ENCODE data around the gene DBX1. TPM values are rescaled to one million over a fixed set of nuclear protein-coding genes. Genes with fewer than 3 reads are reported as not detected.

The DBX1 gene
- total RNA-seq, 1 donor from 2014 or later: not detected

- no peak overlapping the region for H3K27ac Mint-ChIP-seq (ENCODE audit: unreplicated experiment)
- peaks cover 2% of the 10 kb centered on the region for H3K4me1 Mint-ChIP-seq (ENCODE audit: low read depth, unreplicated experiment)
- no peak overlapping the region for H3K4me2 ChIP-seq (ENCODE audit: low read length)
- no peaks in the 10 kb centered on the region for H3K79me2 ChIP-seq (ENCODE audit: insufficient read depth, low read length)
- DNase-seq (ENCODE audit: low read depth) (no peak), FAIRE-seq (no peak)
- no peaks in the 10 kb centered on the region for H3K9me3 Mint-ChIP-seq (ENCODE audit: unreplicated experiment)
- TF ChIP-seq CTCF (IDR thresholded peaks at IDR 0.05; ENCODE audit: insufficient read depth, low read depth, low read length) (no peak), EZH2 (IDR thresholded peaks at IDR 0.05; ENCODE audit: insufficient read depth, low read length) (no peak)
- peaks cover 31% of the 10 kb centered on the region for H3K27me3 Mint-ChIP-seq (ENCODE audit: low read depth, unreplicated experiment)
- H3K36me3 Mint-ChIP-seq (ENCODE audit: low read depth, unreplicated experiment): no peaks in the 10 kb centered on the region
- H3K27me3 ChIP-seq (ENCODE audit: insufficient read depth, low read length): peaks cover 15% of the 10 kb centered on the region
- H3K4me1 ChIP-seq (ENCODE audit: insufficient read depth, low read length): no peaks in the 10 kb centered on the region
- H4K20me1 ChIP-seq (ENCODE audit: insufficient read depth, low read length): no peaks in the 10 kb centered on the region
- no peaks in the 10 kb centered on the region for H3K36me3 ChIP-seq (ENCODE audit: insufficient read depth, low read length)
- H3K4me3 ChIP-seq (ENCODE audit: insufficient read depth, low read depth, low read length): no peak overlapping the region
- H3K9me3 ChIP-seq (ENCODE audit: insufficient read depth, low read depth, low read length): no peaks in the 10 kb centered on the region
- H2AFZ ChIP-seq (ENCODE audit: low read depth, low read length): no peak overlapping the region
- H3K27ac ChIP-seq (ENCODE audit: low read depth, low read length): no peak overlapping the region
- H3K4me3 Mint-ChIP-seq (ENCODE audit: unreplicated experiment): no peak overlapping the region
- no peak overlapping the region for H3K9ac ChIP-seq (ENCODE audit: low read length)
Observed at GRCh38 chr11:20137637-20138036, 22.6 kb downstream of the DBX1 start.

GRCh38 chr11:20134991-20135736 lies 25.1 kb downstream of the DBX1 start:
- no peak for DNase-seq (ENCODE audit: low read depth)
- no peak for TF ChIP-seq EZH2 (IDR thresholded peaks at IDR 0.05; ENCODE audit: insufficient read depth, low read length)
- TF ChIP-seq CTCF (IDR thresholded peaks at IDR 0.05; ENCODE audit: insufficient read depth, low read depth, low read length): no peak
- H3K4me3 Mint-ChIP-seq (ENCODE audit: unreplicated experiment): no peak overlapping the region
- no peak overlapping the region for H3K9ac ChIP-seq (ENCODE audit: low read length)
- no peaks in the 10 kb centered on the region for H4K20me1 ChIP-seq (ENCODE audit: insufficient read depth, low read length)
- no peaks in the 10 kb centered on the region for H3K79me2 ChIP-seq (ENCODE audit: insufficient read depth, low read length)
- no peak overlapping the region for H3K27ac Mint-ChIP-seq (ENCODE audit: unreplicated experiment)
- no peaks in the 10 kb centered on the region for H3K36me3 ChIP-seq (ENCODE audit: insufficient read depth, low read length)
- FAIRE-seq: no peak
- peaks cover 2% of the 10 kb centered on the region for H3K4me1 Mint-ChIP-seq (ENCODE audit: low read depth, unreplicated experiment)
- H3K9me3 ChIP-seq (ENCODE audit: insufficient read depth, low read depth, low read length): no peaks in the 10 kb centered on the region
- peaks cover 10% of the 10 kb centered on the region for H3K27me3 ChIP-seq (ENCODE audit: insufficient read depth, low read length)
- H3K27me3 Mint-ChIP-seq (ENCODE audit: low read depth, unreplicated experiment): peaks cover 32% of the 10 kb centered on the region
- no peak overlapping the region for H2AFZ ChIP-seq (ENCODE audit: low read depth, low read length)
- peaks cover 6% of the 10 kb centered on the region for H3K4me1 ChIP-seq (ENCODE audit: insufficient read depth, low read length)
- no peak overlapping the region for H3K27ac ChIP-seq (ENCODE audit: low read depth, low read length)
- no peaks in the 10 kb centered on the region for H3K9me3 Mint-ChIP-seq (ENCODE audit: unreplicated experiment)
- no peaks in the 10 kb centered on the region for H3K36me3 Mint-ChIP-seq (ENCODE audit: low read depth, unreplicated experiment)
- no peak overlapping the region for H3K4me2 ChIP-seq (ENCODE audit: low read length)
- no peak overlapping the region for H3K4me3 ChIP-seq (ENCODE audit: insufficient read depth, low read depth, low read length)

GRCh38 chr11:20132667-20133039 lies 27.6 kb downstream of the DBX1 start:
- Histone ChIP-seq H3K9ac (ENCODE audit: low read length) (no peak overlapping the region), H3K4me2 (ENCODE audit: low read length) (peak overlapping the region; percentile 98), H3K4me3 (ENCODE audit: insufficient read depth, low read depth, low read length) (no peak overlapping the region), H3K27ac (ENCODE audit: low read depth, low read length) (no peak overlapping the region), H3K36me3 (ENCODE audit: insufficient read depth, low read length) (no peaks in the 10 kb centered on the region), H3K4me1 (ENCODE audit: insufficient read depth, low read length) (peaks cover 6% of the 10 kb centered on the region), H3K9me3 (ENCODE audit: insufficient read depth, low read depth, low read length) (no peaks in the 10 kb centered on the region), H2AFZ (ENCODE audit: low read depth, low read length) (peak overlapping the region; percentile 97), H3K27me3 (ENCODE audit: insufficient read depth, low read length) (peaks cover 4% of the 10 kb centered on the region), H4K20me1 (ENCODE audit: insufficient read depth, low read length) (no peaks in the 10 kb centered on the region), H3K79me2 (ENCODE audit: insufficient read depth, low read length) (no peaks in the 10 kb centered on the region)
- FAIRE-seq (no peak), DNase-seq (ENCODE audit: low read depth) (no peak)
- Mint-ChIP-seq H3K4me1 (ENCODE audit: low read depth, unreplicated experiment) (no peaks in the 10 kb centered on the region), H3K27ac (ENCODE audit: unreplicated experiment) (no peak overlapping the region), H3K9me3 (ENCODE audit: unreplicated experiment) (no peaks in the 10 kb centered on the region), H3K4me3 (ENCODE audit: unreplicated experiment) (peak overlapping the region; percentile 64), H3K27me3 (ENCODE audit: low read depth, unreplicated experiment) (peaks cover 22% of the 10 kb centered on the region), H3K36me3 (ENCODE audit: low read depth, unreplicated experiment) (no peaks in the 10 kb centered on the region)
- TF ChIP-seq EZH2 (IDR thresholded peaks at IDR 0.05; ENCODE audit: insufficient read depth, low read length) (no peak), CTCF (IDR thresholded peaks at IDR 0.05; ENCODE audit: insufficient read depth, low read depth, low read length) (no peak)
